ENCODE results near the gene NOTCH3.
A peak's percentile ranks its signal among the peaks of the same experiment; 100 is the strongest.

NOTCH3 gene

DNA sequence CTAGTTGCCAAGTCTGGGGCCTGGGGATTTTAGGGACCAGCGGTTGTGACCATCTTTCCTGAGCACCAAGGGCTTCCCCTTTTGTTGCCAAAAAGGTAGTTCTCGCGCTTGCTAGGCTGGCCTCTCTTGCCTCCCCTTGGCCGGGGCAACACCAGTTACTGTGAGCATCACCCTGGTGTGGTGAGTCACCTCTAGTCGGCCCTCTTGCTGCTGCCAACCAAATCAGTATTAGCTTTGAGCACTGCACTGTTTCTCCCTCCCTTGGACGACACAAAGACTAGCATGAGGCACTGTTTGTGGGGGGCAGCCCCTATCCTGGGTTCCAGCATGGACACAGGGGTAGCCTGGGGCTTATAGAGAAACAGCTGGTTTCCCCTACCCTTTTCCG, 86.6 kb downstream of the NOTCH3 start:
- no peaks in the 10 kb centered on the region for H3F3A ChIP-seq (ENCODE audit: insufficient read depth, low read length)
- no peak overlapping the region for H2AFZ ChIP-seq (ENCODE audit: low read length)
- H3K4me3 ChIP-seq (ENCODE audit: low read depth, low read length, poor library complexity, severe bottlenecking), result no peak overlapping the region
- no peak overlapping the region for H3K9ac ChIP-seq (ENCODE audit: low read length)
- H3K27me3 ChIP-seq (ENCODE audit: insufficient read depth, low read length), result no peaks in the 10 kb centered on the region
- H3K27ac ChIP-seq (ENCODE audit: low read depth, low read length, poor library complexity, severe bottlenecking), result no peak overlapping the region
- no peaks in the 10 kb centered on the region for H3K9me3 ChIP-seq (ENCODE audit: low read length)
- no peaks in the 10 kb centered on the region for H4K20me1 ChIP-seq (ENCODE audit: insufficient read depth, low read length)
- TF ChIP-seq EZH2 (IDR thresholded peaks at IDR 0.05; ENCODE audit: borderline replicate concordance, low read length), result no peak
- TF ChIP-seq, protein P1, sequence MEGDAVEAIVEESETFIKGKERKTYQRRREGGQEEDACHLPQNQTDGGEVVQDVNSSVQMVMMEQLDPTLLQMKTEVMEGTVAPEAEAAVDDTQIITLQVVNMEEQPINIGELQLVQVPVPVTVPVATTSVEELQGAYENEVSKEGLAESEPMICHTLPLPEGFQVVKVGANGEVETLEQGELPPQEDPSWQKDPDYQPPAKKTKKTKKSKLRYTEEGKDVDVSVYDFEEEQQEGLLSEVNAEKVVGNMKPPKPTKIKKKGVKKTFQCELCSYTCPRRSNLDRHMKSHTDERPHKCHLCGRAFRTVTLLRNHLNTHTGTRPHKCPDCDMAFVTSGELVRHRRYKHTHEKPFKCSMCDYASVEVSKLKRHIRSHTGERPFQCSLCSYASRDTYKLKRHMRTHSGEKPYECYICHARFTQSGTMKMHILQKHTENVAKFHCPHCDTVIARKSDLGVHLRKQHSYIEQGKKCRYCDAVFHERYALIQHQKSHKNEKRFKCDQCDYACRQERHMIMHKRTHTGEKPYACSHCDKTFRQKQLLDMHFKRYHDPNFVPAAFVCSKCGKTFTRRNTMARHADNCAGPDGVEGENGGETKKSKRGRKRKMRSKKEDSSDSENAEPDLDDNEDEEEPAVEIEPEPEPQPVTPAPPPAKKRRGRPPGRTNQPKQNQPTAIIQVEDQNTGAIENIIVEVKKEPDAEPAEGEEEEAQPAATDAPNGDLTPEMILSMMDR (IDR thresholded peaks at IDR 0.05; ENCODE audit: low read length), result no peak
- no peaks in the 10 kb centered on the region for H3K4me1 ChIP-seq (ENCODE audit: insufficient read depth, low read length, severe bottlenecking)
- H3K9me2 ChIP-seq (ENCODE audit: low read depth, low read length), result no peaks in the 10 kb centered on the region
- H3K4me2 ChIP-seq (ENCODE audit: low read length), result no peak overlapping the region
- peaks cover 44% of the 10 kb centered on the region for H3K36me3 ChIP-seq (ENCODE audit: insufficient read depth, low read length)
- H3K79me2 ChIP-seq (ENCODE audit: insufficient read depth, low read length), result no peaks in the 10 kb centered on the region

DNA sequence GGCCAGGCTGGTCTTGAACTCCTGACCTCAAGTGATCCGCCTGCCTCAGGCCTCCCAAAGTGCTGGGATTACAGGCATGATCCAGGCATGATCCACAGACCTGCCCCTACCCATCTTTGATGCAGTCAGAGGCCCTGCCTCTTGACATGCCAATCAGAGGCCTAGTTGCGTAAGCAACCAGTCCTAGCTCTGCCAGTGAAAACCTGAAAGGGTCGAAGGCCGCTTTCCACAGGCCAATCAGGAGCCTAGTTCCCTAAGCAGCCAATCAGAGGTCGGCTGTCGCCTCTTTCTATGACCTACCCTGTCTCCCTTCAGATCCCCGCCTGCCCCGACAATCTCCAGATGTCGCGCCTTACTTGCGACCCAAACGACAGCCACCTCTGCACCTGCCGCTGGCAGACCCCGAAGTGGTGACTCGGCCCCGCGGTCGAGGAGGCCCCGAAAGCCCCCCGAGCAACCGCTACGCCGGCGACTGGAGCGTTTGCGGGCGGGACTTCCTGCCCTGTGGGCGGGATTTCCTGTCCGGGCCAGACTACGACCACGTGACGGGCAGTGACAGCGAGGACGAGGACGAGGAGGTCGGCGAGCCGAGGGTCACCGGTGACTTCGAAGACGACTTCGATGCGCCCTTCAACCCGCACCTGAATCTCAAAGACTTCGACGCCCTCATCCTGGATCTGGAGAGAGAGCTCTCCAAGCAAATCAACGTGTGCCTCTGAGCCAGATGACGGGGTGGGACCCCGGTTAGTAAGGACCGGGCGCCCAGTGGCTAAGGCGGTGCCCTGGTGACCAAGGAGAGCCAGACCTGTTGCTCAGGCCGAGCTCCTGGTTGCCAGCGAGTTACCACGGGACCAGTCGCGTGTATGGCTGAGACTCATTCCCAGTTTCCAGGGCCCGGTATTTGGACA, 87.3 kb downstream of the NOTCH3 start:
- Histone ChIP-seq H3K4me2 (ENCODE audit: low read length) (no peak overlapping the region), H3K36me3 (ENCODE audit: insufficient read depth, low read length) (peaks cover 37% of the 10 kb centered on the region), H3K4me3 (ENCODE audit: low read depth, low read length, poor library complexity, severe bottlenecking) (no peak overlapping the region), H2AFZ (ENCODE audit: low read length) (no peak overlapping the region), H3F3A (ENCODE audit: insufficient read depth, low read length) (no peaks in the 10 kb centered on the region), H3K4me1 (ENCODE audit: insufficient read depth, low read length, severe bottlenecking) (no peaks in the 10 kb centered on the region), H4K20me1 (ENCODE audit: insufficient read depth, low read length) (no peaks in the 10 kb centered on the region), H3K9ac (ENCODE audit: low read length) (no peak overlapping the region), H3K27me3 (ENCODE audit: insufficient read depth, low read length) (no peaks in the 10 kb centered on the region), H3K79me2 (ENCODE audit: insufficient read depth, low read length) (no peaks in the 10 kb centered on the region), H3K27ac (ENCODE audit: low read depth, low read length, poor library complexity, severe bottlenecking) (no peak overlapping the region), H3K9me2 (ENCODE audit: low read depth, low read length) (no peaks in the 10 kb centered on the region), H3K9me3 (ENCODE audit: low read length) (no peaks in the 10 kb centered on the region)
- no peak for TF ChIP-seq EZH2 (IDR thresholded peaks at IDR 0.05; ENCODE audit: borderline replicate concordance, low read length)
- TF ChIP-seq, protein P1 (IDR thresholded peaks at IDR 0.05; ENCODE audit: low read length), result no peak

DNA sequence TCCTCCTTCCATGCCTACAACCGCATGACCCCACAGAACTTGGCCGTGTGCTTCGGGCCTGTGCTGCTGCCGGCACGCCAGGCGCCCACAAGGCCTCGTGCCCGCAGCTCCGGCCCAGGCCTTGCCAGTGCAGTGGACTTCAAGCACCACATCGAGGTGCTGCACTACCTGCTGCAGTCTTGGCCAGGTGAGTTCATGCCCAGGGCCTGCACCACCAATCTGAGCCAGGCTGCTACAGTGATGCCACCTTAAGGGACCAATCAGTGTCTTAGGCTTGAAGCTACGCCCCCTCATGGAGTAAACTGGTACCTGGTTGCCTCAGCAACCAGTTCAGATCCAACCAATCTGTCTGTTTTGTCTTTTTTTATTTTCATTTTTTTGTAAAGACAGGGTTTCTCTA, 88.4 kb downstream of the NOTCH3 start:
- no peaks in the 10 kb centered on the region for H3F3A ChIP-seq (ENCODE audit: insufficient read depth, low read length)
- H3K4me3 ChIP-seq (ENCODE audit: low read depth, low read length, poor library complexity, severe bottlenecking), result no peak overlapping the region
- no peak overlapping the region for H3K27ac ChIP-seq (ENCODE audit: low read depth, low read length, poor library complexity, severe bottlenecking)
- no peak overlapping the region for H3K4me2 ChIP-seq (ENCODE audit: low read length)
- H3K79me2 ChIP-seq (ENCODE audit: insufficient read depth, low read length), result no peaks in the 10 kb centered on the region
- no peaks in the 10 kb centered on the region for H3K4me1 ChIP-seq (ENCODE audit: insufficient read depth, low read length, severe bottlenecking)
- no peak overlapping the region for H3K9ac ChIP-seq (ENCODE audit: low read length)
- H3K9me2 ChIP-seq (ENCODE audit: low read depth, low read length), result no peaks in the 10 kb centered on the region
- no peak overlapping the region for H2AFZ ChIP-seq (ENCODE audit: low read length)
- no peak for TF ChIP-seq EZH2 (IDR thresholded peaks at IDR 0.05; ENCODE audit: borderline replicate concordance, low read length)
- TF ChIP-seq, protein P1 (IDR thresholded peaks at IDR 0.05; ENCODE audit: low read length), result peak; percentile 19; the same call in 1 of the 2 replicates
- no peaks in the 10 kb centered on the region for H3K9me3 ChIP-seq (ENCODE audit: low read length)
- H3K27me3 ChIP-seq (ENCODE audit: insufficient read depth, low read length), result no peaks in the 10 kb centered on the region
- peaks cover 28% of the 10 kb centered on the region for H3K36me3 ChIP-seq (ENCODE audit: insufficient read depth, low read length)
- H4K20me1 ChIP-seq (ENCODE audit: insufficient read depth, low read length), result no peaks in the 10 kb centered on the region
